ENCODE results near the gene SIM2.

SIM2 gene

GRCh38 chr21:36773117-36773516, 74.2 kb downstream of the SIM2 start:
- no peak for ATAC-seq

GRCh38 chr21:36773995-36774394, 75.1 kb downstream of the SIM2 start:
- no peak for ATAC-seq

GRCh38 chr21:36776981-36777617, 78.2 kb downstream of the SIM2 start:
- ATAC-seq, result no peak

GRCh38 chr21:36780861-36781260, 81.9 kb downstream of the SIM2 start:
- ATAC-seq, result no peak

- no peak for ATAC-seq
Measured at GRCh38 chr21:36783612-36784374, 84.9 kb downstream of the SIM2 start.

GRCh38 chr21:36784947-36785346, 86.0 kb downstream of the SIM2 start:
- no peak for ATAC-seq

GRCh38 chr21:36785615-36786014, 86.7 kb downstream of the SIM2 start:
- ATAC-seq, result no peak

- ATAC-seq, result no peak
Measured at GRCh38 chr21:36786186-36786585, 87.3 kb downstream of the SIM2 start.

GRCh38 chr21:36788120-36788638, 89.3 kb downstream of the SIM2 start:
- no peak for ATAC-seq

GRCh38 chr21:36790616-36791015, 91.7 kb downstream of the SIM2 start:
- no peak for ATAC-seq

- ATAC-seq, result no peak
Measured at GRCh38 chr21:36791180-36791579, 92.3 kb downstream of the SIM2 start.

- ATAC-seq, result peak in 1 of 2 donors; percentile 14
Measured at GRCh38 chr21:36791695-36792470, 93.0 kb downstream of the SIM2 start.

GRCh38 chr21:36792505-36792967, 93.6 kb downstream of the SIM2 start:
- ATAC-seq, result peak; percentile 87 to 88

GRCh38 chr21:36796070-36796469, 97.2 kb downstream of the SIM2 start:
- ATAC-seq, result no peak

GRCh38 chr21:36798491-36798890, 99.6 kb downstream of the SIM2 start:
- no peak for ATAC-seq

Data from activated CD4-positive, CD25-positive, alpha-beta regulatory T cell treated with anti-CD3 and anti-CD28 coated beads, Interleukin-2, amount 50 U/mL, for 24 hours (primary cell).